Upper lobe of right lung (tissue), 1 donor: ENCODE measurements around the gene PRKRIP1. TPM values are rescaled to one million over a fixed set of nuclear protein-coding genes. Genes with fewer than 3 reads are reported as not detected.

ENCODE experiments used
- ATAC-seq: fragments of 200-7000 bp; cut with Tn5 transposase; one replicate; pipeline ENCODE4 v1.9.1; 2020; ENCODE audit warnings: mild to moderate bottlenecking, moderate library complexity
- DNase-seq: peaks from one replicate; pipeline ENCODE4 v3.0.0-alpha.2; 2020
- H3K27ac ChIP-seq: fragments of 200-600 bp; one replicate; pipeline ENCODE4 v1.8.0; 2022
- H3K27me3 ChIP-seq: fragments of 200-600 bp; one replicate; pipeline ENCODE4 v1.8.0; 2022; ENCODE audit warnings: mild to moderate bottlenecking
- H3K36me3 ChIP-seq: fragments of 200-600 bp; one replicate; pipeline ENCODE4 v1.8.0; 2022
- H3K4me1 ChIP-seq: fragments of 200-600 bp; one replicate; pipeline ENCODE4 v1.8.0; 2022
- H3K4me3 ChIP-seq: fragments of 200-600 bp; one replicate; pipeline ENCODE4 v1.8.0; 2022; ENCODE audit warnings: mild to moderate bottlenecking
- H3K9me3 ChIP-seq: fragments of 200-600 bp; one replicate; pipeline ENCODE4 v1.8.0; 2022
- intact Hi-C: fragments of 100-400 bp; cut with DNase I; formaldehyde crosslinking; loops from one replicate; pipeline ENCODE4 v1.11.0; 2022
- total RNA-seq: library from RNA; stranded (reverse); fragmentation: NEBNext Ultra II Directional; extraction: Animal tissue kit (Norgen Biotek cat#: 25700); gene quantifications from one replicate; pipeline ENCODE4 v1.2.1, GENCODE V29; 2021
- TF ChIP-seq, protein P1 (sequence below): fragments of 200-600 bp; IDR thresholded peaks from one replicate; pipeline ENCODE4 v1.8.0; 2022; ENCODE audit warnings: antibody characterized with exemption
- donor health status: DM: no; HTN: yes; CAD: no; lungs with severe emphysema.

The PRKRIP1 gene
- total RNA-seq, 1 donor from 2014 or later, result 21.9 TPM

DNA sequence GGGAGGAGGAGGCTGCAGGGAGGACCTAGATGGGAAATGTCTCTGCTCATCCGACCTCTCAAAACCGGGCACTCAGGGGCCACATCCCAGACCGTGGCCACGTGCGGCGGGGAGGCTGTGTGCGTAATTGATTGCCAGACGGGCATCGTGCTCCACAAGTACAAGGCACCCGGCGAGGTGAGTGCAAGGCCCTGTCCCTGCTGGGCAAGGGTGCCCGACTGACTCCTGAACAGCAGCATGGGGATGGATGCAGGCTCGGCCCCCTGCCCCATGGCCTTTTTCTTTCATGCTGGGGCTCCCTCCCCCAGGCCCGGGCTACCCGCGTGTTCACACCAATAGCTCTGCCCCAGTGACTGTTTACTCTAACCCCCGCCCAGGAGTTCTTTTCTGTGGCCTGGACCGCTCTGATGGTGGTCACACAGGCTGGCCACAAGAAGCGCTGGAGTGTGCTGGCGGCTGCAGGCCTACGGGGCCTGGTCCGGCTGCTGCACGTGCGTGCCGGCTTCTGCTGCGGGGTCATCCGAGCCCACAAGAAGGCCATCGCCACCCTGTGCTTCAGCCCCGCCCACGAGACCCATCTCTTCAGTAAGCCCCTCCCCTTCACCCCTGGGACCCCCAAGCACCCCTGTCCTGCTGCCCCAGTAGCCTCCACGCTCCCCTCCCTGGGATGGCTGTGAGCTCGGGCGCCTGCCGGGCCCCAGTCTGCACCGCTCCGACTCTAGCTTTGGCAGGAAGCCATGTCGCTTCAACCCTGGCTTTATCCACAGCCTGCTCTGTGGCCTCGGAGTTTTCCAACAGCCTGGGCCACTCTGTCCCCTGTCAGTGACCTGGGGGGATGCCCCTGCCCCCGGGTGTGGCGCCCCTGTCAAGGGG is 72.6 kb downstream of the PRKRIP1 start:
- DNase-seq (no peak), ATAC-seq (no peak)
- Histone ChIP-seq H3K4me1 (peaks cover 16% of the 10 kb centered on the region), H3K4me3 (no peak overlapping the region), H3K36me3 (peaks cover 14% of the 10 kb centered on the region), H3K27me3 (no peaks in the 10 kb centered on the region), H3K27ac (no peak overlapping the region), H3K9me3 (no peaks in the 10 kb centered on the region)
- intact Hi-C loops, result loop anchor here (10.0 kb wide), 1 partner anchor 54 kb away; no protein-coding TSS in a partner anchor
- TF ChIP-seq, protein P1, sequence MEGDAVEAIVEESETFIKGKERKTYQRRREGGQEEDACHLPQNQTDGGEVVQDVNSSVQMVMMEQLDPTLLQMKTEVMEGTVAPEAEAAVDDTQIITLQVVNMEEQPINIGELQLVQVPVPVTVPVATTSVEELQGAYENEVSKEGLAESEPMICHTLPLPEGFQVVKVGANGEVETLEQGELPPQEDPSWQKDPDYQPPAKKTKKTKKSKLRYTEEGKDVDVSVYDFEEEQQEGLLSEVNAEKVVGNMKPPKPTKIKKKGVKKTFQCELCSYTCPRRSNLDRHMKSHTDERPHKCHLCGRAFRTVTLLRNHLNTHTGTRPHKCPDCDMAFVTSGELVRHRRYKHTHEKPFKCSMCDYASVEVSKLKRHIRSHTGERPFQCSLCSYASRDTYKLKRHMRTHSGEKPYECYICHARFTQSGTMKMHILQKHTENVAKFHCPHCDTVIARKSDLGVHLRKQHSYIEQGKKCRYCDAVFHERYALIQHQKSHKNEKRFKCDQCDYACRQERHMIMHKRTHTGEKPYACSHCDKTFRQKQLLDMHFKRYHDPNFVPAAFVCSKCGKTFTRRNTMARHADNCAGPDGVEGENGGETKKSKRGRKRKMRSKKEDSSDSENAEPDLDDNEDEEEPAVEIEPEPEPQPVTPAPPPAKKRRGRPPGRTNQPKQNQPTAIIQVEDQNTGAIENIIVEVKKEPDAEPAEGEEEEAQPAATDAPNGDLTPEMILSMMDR, result no peak

DNA sequence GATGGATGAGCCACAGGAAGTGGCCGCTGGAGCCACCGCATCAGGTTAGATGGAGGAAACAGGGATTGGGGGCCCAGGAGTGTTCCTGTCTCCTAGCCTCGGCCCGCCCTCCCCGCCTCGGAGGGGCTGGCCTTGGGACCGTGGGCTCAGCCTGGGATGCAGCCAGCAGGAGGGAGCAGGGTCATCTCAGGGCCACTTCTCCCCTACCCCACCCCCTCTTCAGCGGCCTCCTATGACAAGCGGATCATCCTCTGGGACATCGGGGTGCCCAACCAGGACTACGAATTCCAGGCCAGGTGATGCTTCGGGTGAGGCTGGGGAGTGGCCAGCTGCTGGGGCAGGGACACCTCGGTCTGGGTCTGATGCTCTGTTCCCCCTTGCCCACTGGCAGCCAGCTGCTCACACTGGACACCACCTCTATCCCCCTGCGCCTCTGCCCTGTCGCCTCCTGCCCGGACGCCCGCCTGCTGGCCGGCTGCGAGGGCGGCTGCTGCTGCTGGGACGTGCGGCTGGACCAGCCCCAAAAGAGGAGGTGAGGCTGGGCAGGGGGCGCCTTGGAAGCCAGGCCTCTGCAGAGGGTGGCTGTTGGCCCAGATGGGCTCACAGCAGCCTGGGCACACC is 73.3 kb downstream of the PRKRIP1 start:
- Histone ChIP-seq H3K36me3 (peaks cover 16% of the 10 kb centered on the region), H3K4me3 (no peak overlapping the region), H3K27ac (no peak overlapping the region), H3K27me3 (no peaks in the 10 kb centered on the region), H3K4me1 (peaks cover 11% of the 10 kb centered on the region), H3K9me3 (no peaks in the 10 kb centered on the region)
- DNase-seq (no peak), ATAC-seq (no peak)
- intact Hi-C loops, result loop anchor here (10.0 kb wide), 1 partner anchor 55 kb away; no protein-coding TSS in a partner anchor
- TF ChIP-seq, protein P1, result no peak

DNA sequence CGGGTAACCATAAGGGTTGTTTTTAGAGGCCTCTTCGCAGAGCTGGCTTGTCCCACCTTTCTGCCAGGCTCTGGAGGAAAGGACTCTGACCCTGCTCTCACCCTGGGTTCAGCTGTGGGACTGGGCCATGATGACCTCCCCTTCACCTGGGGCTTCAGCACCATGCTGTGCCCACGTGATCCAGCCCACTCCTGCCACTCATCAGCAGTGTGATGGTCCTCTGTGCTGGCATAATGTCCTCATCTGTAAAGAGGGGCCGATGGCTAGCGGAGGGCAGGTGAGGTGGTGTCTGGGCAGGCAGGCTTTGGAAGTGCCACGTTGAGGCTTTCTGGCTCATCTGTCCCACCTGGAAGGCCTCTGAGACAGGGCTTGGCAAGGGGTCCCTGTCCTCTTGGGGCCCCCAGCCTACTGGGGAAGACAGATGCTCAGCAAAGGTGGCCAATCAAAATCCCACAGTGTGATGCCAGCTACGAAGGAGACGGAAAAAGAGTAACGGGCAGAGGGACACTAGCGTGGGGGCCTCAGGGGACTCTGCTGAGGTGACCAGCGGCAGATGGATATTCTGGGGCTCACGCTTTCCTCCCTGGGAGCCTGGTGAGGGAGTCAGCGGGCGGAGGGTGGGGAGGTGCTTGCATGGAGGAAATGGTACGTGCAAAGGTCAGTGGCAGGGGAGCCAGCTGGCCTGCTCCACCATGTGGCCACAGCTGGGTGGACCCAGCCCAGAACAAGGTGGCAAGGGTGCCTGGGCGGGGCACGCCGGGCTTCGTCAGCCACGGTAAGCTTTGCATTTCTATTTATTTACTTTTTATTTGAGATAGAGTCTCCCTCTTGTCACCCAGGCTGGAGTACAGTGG is 74.0 kb downstream of the PRKRIP1 start:
- no peaks in the 10 kb centered on the region for H3K27me3 ChIP-seq
- H3K4me3 ChIP-seq, result no peak overlapping the region
- no peak overlapping the region for H3K27ac ChIP-seq
- peaks cover 17% of the 10 kb centered on the region for H3K36me3 ChIP-seq
- no peaks in the 10 kb centered on the region for H3K9me3 ChIP-seq
- peaks cover 11% of the 10 kb centered on the region for H3K4me1 ChIP-seq
- ATAC-seq, result no peak
- intact Hi-C loops, result loop anchor here (10.0 kb wide), 1 partner anchor 55 kb away; no protein-coding TSS in a partner anchor
- no peak for DNase-seq
- TF ChIP-seq, protein P1, result no peak

DNA sequence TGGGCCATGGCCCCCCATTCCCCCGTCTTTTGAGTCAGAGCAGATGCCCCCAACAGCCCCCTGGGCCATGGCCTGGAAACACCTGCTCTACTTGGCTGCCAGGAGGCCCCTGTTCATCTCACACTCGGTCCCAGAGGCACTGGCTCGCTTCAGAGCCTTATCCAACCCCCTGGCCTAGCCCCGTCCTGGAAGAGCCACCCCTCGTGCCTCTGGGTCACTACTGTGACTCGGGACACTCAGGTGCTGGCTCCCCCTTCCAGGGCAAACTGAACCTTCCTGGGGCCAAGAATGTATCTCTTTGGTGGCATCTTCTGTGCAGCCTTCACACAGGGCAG is 75.6 kb downstream of the PRKRIP1 start:
- H3K4me1 ChIP-seq, result no peaks in the 10 kb centered on the region
- ATAC-seq, result no peak
- no peaks in the 10 kb centered on the region for H3K27me3 ChIP-seq
- peaks cover 22% of the 10 kb centered on the region for H3K36me3 ChIP-seq
- no peaks in the 10 kb centered on the region for H3K9me3 ChIP-seq
- intact Hi-C loops, result no loop called here
- TF ChIP-seq, protein P1, result no peak
- no peak for DNase-seq
- H3K4me3 ChIP-seq, result no peak overlapping the region
- H3K27ac ChIP-seq, result no peak overlapping the region

DNA sequence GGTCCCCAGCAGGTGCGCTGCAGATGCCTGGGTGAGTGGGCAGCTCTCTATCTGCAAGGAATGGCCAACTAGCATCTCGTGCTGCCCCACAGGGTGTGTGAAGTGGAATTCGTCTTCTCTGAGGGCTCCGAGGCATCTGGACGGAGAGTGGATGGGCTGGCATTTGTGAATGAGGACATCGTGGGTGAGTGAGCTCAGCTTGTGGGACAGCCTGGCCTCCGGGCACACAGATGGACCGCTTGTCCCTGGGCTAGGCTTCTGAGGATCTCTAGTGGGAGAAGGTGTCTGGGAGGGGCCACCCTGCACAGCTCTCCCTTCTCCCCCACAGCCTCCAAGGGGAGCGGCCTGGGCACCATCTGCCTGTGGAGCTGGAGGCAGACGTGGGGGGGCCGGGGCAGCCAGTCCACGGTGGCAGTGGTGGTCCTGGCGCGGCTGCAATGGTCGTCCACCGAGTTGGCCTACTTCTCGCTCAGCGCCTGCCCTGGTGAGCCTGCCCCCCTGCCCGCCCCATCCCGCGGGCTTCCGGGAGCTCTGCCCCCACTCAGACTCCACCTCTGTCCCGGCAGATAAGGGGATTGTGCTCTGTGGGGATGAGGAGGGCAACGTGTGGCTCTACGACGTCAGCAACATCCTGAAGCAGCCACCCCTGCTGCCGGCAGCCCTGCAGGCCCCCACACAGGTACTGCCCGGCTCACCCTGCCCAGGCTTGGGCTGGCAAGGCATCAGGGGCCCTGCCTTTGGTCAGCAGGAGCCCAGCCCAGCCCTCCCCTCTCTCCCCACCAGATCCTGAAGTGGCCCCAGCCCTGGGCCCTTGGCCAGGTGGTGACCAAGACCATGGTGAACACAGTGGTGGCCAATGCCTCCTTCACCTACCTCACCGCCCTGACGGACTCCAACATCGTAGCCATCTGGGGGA is 76.2 kb downstream of the PRKRIP1 start:
- DNase-seq (no peak), ATAC-seq (no peak)
- intact Hi-C loops, result no loop called here
- no peak overlapping the region for H3K27ac ChIP-seq
- no peak overlapping the region for H3K4me3 ChIP-seq
- TF ChIP-seq, protein P1, result no peak
- H3K4me1 ChIP-seq, result no peaks in the 10 kb centered on the region
- H3K9me3 ChIP-seq, result no peaks in the 10 kb centered on the region
- peaks cover 22% of the 10 kb centered on the region for H3K36me3 ChIP-seq
- H3K27me3 ChIP-seq, result no peaks in the 10 kb centered on the region
